ENCODE results near the gene MTRR.

Gene MTRR

GRCh38 chr5:7927466-7928375, 58.8 kb downstream of the MTRR start:
- Histone ChIP-seq H3K27me3 (ENCODE audit: insufficient read depth, low read length) (no peaks in the 10 kb centered on the region; the same call in 1 of the 2 replicates), H3K9me3 (ENCODE audit: low read length) (no peaks in the 10 kb centered on the region), H3K79me2 (ENCODE audit: insufficient read depth, low read length) (no peaks in the 10 kb centered on the region), H2AFZ (ENCODE audit: low read length) (no peak overlapping the region), H3K4me2 (ENCODE audit: low read length) (no peak overlapping the region), H4K20me1 (ENCODE audit: insufficient read depth, low read length) (no peaks in the 10 kb centered on the region), H3K9ac (ENCODE audit: low read length) (no peak overlapping the region), H3K4me1 (ENCODE audit: insufficient read depth, low read length, severe bottlenecking) (no peaks in the 10 kb centered on the region), H3K9me2 (ENCODE audit: low read depth, low read length) (no peaks in the 10 kb centered on the region), H3K4me3 (ENCODE audit: low read depth, low read length, poor library complexity, severe bottlenecking) (no peak overlapping the region), H3F3A (ENCODE audit: insufficient read depth, low read length) (no peaks in the 10 kb centered on the region), H3K27ac (ENCODE audit: low read depth, low read length, poor library complexity, severe bottlenecking) (no peak overlapping the region), H3K36me3 (ENCODE audit: insufficient read depth, low read length) (no peaks in the 10 kb centered on the region)
- TF ChIP-seq, protein P1, sequence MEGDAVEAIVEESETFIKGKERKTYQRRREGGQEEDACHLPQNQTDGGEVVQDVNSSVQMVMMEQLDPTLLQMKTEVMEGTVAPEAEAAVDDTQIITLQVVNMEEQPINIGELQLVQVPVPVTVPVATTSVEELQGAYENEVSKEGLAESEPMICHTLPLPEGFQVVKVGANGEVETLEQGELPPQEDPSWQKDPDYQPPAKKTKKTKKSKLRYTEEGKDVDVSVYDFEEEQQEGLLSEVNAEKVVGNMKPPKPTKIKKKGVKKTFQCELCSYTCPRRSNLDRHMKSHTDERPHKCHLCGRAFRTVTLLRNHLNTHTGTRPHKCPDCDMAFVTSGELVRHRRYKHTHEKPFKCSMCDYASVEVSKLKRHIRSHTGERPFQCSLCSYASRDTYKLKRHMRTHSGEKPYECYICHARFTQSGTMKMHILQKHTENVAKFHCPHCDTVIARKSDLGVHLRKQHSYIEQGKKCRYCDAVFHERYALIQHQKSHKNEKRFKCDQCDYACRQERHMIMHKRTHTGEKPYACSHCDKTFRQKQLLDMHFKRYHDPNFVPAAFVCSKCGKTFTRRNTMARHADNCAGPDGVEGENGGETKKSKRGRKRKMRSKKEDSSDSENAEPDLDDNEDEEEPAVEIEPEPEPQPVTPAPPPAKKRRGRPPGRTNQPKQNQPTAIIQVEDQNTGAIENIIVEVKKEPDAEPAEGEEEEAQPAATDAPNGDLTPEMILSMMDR (IDR thresholded peaks at IDR 0.05; ENCODE audit: low read length), result peak; percentile 82
- no peak for TF ChIP-seq EZH2 (IDR thresholded peaks at IDR 0.05; ENCODE audit: borderline replicate concordance, low read length)

DNA sequence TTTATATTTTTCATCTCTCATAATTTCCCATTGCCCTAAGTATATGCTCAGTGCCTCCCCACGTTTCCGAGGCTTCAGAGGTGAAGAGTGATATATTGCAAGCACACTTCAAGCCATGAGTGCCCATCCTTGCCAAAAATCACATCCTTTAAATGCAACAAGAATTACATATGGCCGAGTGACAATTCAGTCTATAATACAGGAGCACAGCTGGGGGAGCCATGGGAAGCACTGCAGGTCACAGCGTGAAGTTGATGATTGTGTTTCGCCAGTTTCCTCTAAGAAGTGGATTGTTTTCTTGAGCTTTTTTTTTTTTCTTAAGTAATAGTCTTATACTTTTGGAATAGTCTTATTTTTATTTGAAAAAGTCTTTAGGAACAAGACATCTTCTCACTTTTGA, 61.1 kb downstream of the MTRR start:
- Histone ChIP-seq H3K4me2 (ENCODE audit: low read length) (no peak overlapping the region), H3K79me2 (ENCODE audit: insufficient read depth, low read length) (no peaks in the 10 kb centered on the region), H3F3A (ENCODE audit: insufficient read depth, low read length) (no peaks in the 10 kb centered on the region), H2AFZ (ENCODE audit: low read length) (no peak overlapping the region), H3K9me3 (ENCODE audit: low read length) (no peaks in the 10 kb centered on the region), H3K36me3 (ENCODE audit: insufficient read depth, low read length) (no peaks in the 10 kb centered on the region), H3K27me3 (ENCODE audit: insufficient read depth, low read length) (no peaks in the 10 kb centered on the region), H3K4me1 (ENCODE audit: insufficient read depth, low read length, severe bottlenecking) (no peaks in the 10 kb centered on the region), H3K4me3 (ENCODE audit: low read depth, low read length, poor library complexity, severe bottlenecking) (no peak overlapping the region), H3K27ac (ENCODE audit: low read depth, low read length, poor library complexity, severe bottlenecking) (no peak overlapping the region), H3K9me2 (ENCODE audit: low read depth, low read length) (no peaks in the 10 kb centered on the region), H4K20me1 (ENCODE audit: insufficient read depth, low read length) (no peaks in the 10 kb centered on the region), H3K9ac (ENCODE audit: low read length) (no peak overlapping the region)
- no peak for TF ChIP-seq EZH2 (IDR thresholded peaks at IDR 0.05; ENCODE audit: borderline replicate concordance, low read length)
- TF ChIP-seq, protein P1 (IDR thresholded peaks at IDR 0.05; ENCODE audit: low read length), result no peak

DNA sequence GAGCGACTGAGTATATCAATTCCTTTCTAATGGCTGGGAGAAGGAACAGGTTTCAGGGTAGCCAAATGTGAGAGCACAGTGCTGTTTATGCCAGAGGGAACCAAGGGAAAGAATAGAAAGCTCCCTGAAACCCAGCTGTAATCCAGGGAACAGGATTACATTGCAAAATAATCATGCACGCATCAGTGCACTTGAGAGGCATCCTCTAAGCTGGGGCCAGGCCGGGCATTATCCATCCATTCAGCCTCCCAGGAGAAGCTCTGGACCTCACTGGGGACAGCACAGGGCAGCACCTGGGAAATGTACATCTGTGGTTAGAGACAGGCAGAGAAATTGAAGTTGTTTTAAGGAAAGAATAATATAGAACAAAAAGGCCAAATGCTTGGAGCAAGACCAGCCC, 72.7 kb downstream of the MTRR start:
- Histone ChIP-seq H3K36me3 (ENCODE audit: insufficient read depth, low read length) (no peaks in the 10 kb centered on the region), H3K27me3 (ENCODE audit: insufficient read depth, low read length) (no peaks in the 10 kb centered on the region), H3K4me3 (ENCODE audit: low read depth, low read length, poor library complexity, severe bottlenecking) (no peak overlapping the region), H3K4me1 (ENCODE audit: insufficient read depth, low read length, severe bottlenecking) (no peaks in the 10 kb centered on the region), H3K9me3 (ENCODE audit: low read length) (no peaks in the 10 kb centered on the region), H3F3A (ENCODE audit: insufficient read depth, low read length) (no peaks in the 10 kb centered on the region), H3K79me2 (ENCODE audit: insufficient read depth, low read length) (no peaks in the 10 kb centered on the region), H3K27ac (ENCODE audit: low read depth, low read length, poor library complexity, severe bottlenecking) (no peak overlapping the region), H3K9ac (ENCODE audit: low read length) (no peak overlapping the region), H2AFZ (ENCODE audit: low read length) (no peak overlapping the region), H3K4me2 (ENCODE audit: low read length) (no peak overlapping the region), H4K20me1 (ENCODE audit: insufficient read depth, low read length) (no peaks in the 10 kb centered on the region), H3K9me2 (ENCODE audit: low read depth, low read length) (no peaks in the 10 kb centered on the region)
- TF ChIP-seq EZH2 (IDR thresholded peaks at IDR 0.05; ENCODE audit: borderline replicate concordance, low read length), result no peak
- TF ChIP-seq, protein P1 (IDR thresholded peaks at IDR 0.05; ENCODE audit: low read length), result no peak
